Fibroblast of mammary gland (primary cell): Measurements from ENCODE around the gene TTBK1.

Source experiments
- DNase-seq: peaks from one replicate; pipeline ENCODE4 v3.0.0-alpha.2; 2010; ENCODE audit warnings: low read depth
- H3K4me3 ChIP-seq: 2 replicates; pipeline ENCODE4 v1.5.1; 2011; ENCODE audit warnings: low read depth, mild to moderate bottlenecking, low read length, moderate library complexity; ENCODE audit not compliant: control insufficient read depth
- TF ChIP-seq, protein P1 (sequence below): conservative IDR thresholded peaks from 2 replicates; pipeline ENCODE4 v1.5.1; 2011; ENCODE audit warnings: low read depth, low read length, inconsistent platforms; ENCODE audit not compliant: control insufficient read depth, insufficient read depth

TTBK1 gene

DNA sequence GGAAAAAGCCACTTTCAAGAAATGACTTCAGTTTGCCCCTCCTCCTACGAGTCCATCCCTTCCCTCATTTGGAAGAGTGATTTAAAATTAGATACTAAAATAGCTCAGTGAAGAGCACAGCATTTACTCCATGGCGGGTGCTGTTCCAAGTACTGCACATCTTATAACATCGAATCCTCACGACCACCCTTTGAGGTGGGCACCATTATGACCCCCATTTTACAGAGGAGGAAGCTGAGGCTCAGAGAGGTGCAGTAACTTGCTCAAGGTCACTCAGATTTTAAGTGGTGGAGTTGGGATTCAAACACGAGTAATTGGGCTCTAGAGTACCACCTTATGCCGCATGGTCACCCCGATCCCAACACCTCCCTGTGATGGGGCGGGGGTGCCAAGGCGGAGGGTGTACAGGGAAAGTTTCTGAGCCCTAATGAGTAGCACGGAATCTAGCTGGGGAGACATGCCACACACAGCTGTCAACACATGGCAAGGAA is 25.5 kb downstream of the TTBK1 start:
- no peak overlapping the region for H3K4me3 ChIP-seq
- TF ChIP-seq, protein P1, sequence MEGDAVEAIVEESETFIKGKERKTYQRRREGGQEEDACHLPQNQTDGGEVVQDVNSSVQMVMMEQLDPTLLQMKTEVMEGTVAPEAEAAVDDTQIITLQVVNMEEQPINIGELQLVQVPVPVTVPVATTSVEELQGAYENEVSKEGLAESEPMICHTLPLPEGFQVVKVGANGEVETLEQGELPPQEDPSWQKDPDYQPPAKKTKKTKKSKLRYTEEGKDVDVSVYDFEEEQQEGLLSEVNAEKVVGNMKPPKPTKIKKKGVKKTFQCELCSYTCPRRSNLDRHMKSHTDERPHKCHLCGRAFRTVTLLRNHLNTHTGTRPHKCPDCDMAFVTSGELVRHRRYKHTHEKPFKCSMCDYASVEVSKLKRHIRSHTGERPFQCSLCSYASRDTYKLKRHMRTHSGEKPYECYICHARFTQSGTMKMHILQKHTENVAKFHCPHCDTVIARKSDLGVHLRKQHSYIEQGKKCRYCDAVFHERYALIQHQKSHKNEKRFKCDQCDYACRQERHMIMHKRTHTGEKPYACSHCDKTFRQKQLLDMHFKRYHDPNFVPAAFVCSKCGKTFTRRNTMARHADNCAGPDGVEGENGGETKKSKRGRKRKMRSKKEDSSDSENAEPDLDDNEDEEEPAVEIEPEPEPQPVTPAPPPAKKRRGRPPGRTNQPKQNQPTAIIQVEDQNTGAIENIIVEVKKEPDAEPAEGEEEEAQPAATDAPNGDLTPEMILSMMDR: no peak
- DNase-seq: no peak

GRCh38 chr6:43269273-43270007 is 26.2 kb downstream of the TTBK1 start:
- H3K4me3 ChIP-seq: no peak overlapping the region
- no peak for DNase-seq

GRCh38 chr6:43271103-43271815 is 28.0 kb downstream of the TTBK1 start:
- DNase-seq: no peak
- no peak overlapping the region for H3K4me3 ChIP-seq
- TF ChIP-seq, protein P1: no peak

More at GRCh38 chr6:43269273-43270007, 26.2 kb downstream of the TTBK1 start:
- TF ChIP-seq, protein P1: no peak

DNA sequence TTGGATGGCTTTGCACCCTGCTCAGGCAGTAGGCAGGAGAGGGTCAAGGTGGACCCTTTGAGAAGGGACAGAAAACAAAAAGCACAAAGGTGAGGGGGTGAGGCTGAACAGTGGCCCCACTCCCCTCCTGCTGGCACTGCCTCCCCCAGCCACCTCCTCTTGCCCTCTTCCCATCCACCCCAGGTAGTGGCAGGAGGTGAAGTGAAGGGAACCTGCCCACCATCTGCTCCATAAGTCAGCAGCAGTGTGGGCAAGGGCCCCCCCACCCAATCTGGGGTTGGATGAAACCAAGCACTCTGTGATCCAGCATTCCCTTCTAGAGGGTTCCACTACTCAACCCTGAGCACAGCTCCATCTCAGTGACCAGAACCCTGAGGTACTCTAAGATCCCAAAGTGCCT is 28.7 kb downstream of the TTBK1 start:
- TF ChIP-seq, protein P1: no peak
- DNase-seq: no peak
- no peak overlapping the region for H3K4me3 ChIP-seq

DNA sequence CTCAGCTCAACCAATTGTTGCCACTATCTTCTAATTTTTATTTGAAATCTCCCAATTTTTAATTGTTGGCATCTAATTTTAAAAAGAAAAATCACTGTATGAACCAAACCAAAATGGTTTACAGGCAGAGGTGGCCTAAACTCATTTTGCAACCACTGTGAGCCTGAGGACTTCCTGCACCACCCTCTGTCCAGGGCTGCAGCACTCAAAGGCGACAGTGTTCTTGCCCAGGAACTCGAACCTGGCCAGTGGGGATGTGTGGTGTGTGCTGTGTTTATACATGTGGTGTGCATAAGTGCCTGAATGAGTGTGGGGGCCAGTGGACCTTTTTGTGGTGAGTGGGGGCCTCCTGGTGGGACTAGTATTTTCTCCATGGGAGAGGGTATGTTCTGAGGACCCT is 30.4 kb downstream of the TTBK1 start:
- TF ChIP-seq, protein P1: no peak
- no peak overlapping the region for H3K4me3 ChIP-seq
- no peak for DNase-seq

DNA sequence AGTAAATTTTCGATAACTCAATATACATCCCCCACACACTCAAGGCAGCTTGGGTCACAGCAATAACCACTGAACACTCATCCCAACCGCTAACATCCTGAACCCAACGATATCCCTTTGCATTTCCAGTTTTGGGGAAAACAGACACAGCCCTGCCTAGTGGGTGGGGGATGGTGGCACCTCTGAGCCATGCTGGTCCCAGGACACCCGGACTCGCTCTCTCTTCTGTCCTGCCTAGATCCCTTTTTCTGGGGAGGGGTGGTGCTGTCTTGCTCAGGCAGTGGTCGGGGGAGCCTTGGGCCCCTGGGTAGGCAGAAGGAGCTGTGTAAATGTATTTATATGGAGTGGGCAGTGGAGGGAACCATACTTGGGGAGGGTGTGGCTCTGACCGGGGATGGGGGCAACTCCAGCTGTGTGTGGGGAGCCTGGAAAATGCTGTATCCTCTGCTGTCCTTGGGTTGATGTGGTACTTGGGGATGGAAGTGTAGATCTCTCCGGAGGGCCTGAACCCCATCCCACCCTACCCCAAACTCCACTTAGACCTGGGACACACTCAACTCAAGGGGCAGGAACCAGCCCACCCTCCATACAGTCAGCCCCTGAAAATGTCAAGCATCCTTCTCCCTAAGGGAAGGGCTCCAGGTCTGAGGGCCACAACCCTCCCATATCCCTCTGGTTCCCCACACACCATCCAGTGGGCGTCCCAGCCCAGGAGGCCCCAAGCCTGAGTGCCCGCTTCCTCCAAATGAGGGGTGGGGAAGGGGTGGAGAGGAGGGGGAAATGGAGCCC is 31.0 kb downstream of the TTBK1 start:
- TF ChIP-seq, protein P1: no peak
- no peak for DNase-seq
- no peak overlapping the region for H3K4me3 ChIP-seq
